Measurements from ENCODE around the gene SLC16A13.
"Not testable (repeated sequence)": the region's sequence is repeated elsewhere in the genome, so short reads cannot be mapped to it uniquely, and the experiment has no call there.

The SLC16A13 gene

DNA sequence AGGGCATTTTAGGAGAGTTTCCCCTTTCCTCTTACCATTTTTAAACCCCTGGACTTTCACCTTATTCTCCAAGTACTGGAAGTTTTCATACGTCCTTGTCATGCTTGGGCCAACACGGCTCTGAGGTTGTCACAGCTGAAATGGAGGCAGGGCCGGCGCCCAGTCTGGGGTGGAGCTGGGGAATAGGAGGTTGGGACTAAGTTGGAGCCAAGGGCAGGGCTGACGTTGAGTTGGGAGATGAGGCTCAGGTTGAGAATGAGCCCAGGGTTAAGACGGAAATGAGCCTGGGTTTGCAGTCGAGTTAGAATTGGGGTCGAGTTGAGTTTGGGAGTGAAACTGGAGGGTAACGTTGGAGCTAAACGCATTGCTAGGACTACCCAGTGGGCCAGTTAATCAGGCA, 42.9 kb downstream of the SLC16A13 start:
- no peak for DNase-seq
- TF ChIP-seq POLR2A (IDR thresholded peaks at IDR 0.05; ENCODE audit: low read length) (no peak), GATA1 (IDR thresholded peaks at IDR 0.05; ENCODE audit: low read depth, low read length) (no peak)

DNA sequence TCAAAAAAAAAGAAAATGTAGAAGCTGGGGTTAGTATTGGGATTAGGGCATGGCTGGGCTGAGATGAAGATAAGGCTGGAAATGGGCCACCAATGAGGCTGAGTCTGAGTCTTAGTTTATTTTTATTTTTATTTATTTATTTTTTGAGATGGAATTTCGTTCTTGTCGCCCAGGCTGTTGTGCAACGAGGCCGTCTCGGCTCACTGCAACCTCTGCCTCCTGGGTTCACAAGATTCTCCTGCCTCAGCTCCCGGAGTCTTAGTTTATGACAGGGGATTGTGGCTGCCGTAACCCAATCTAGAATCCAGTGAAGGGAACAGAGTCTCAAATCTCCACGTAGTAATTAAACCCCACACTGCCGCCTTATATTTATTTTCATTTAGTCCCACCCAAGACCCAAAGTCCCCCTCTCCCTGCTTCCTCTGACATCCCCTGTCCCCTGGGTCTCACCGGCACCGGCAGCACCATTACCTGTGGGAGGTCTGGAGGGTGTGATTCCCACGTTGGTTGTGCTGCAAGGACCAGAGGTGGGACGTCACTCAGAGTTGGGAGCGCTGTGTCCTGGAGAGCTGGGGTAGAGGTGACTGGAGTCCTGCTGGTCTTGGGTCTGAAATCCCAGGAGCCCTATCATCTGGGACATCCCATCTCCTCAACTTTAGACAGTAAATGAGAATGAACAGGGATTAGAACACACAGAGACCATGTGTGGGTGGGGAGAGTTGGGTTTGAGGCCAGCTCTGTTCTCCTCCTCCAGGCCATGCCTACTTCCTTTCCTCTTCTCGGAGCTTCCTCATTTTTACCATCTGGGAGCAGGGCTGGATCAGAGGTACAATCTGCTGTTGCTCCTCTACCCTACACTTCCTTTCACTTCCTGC, 44.0 kb downstream of the SLC16A13 start, which contains the start of gene CLEC10A:
CLEC10A (minus strand) TSS at position 671 of the 875 bp plus-strand sequence. CDS start 1,439 bp downstream, outside the sequence.
- no peak for DNase-seq
- TF ChIP-seq POLR2A (IDR thresholded peaks at IDR 0.05; ENCODE audit: low read length) (no peak), GATA1 (IDR thresholded peaks at IDR 0.05; ENCODE audit: low read depth, low read length) (no peak)

DNA sequence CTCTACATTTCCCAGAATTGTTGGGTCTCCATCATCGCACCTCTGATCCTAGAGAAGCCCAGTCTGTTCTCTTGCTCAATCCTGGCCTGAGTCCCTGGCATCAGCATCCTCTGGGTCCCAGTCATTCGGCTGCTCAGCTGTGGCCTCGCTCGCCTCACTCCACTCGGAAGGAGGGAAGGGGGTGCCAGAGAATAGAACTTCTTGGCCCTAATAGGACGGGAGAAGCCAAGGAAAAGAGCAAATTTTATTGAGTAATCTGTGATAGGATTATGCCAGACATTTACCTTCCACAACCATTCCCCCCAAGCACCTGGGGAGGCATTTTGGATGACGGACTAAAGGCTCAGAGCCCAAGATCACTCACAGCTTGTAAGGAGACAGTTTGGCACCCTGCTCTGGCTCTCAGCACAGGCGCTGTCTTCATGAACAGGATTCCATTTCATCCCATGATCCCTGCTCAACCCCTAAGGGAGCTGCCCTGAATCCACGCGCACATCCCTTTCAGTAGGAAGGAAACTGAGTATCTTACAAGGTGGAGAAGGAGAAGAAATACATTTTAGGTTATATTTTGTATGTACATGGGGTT, 44.7 kb downstream of the SLC16A13 start:
- DNase-seq, result no peak
- no peak for TF ChIP-seq GATA1 (IDR thresholded peaks at IDR 0.05; ENCODE audit: low read depth, low read length)
- TF ChIP-seq POLR2A (IDR thresholded peaks at IDR 0.05; ENCODE audit: low read length), result no peak

DNA sequence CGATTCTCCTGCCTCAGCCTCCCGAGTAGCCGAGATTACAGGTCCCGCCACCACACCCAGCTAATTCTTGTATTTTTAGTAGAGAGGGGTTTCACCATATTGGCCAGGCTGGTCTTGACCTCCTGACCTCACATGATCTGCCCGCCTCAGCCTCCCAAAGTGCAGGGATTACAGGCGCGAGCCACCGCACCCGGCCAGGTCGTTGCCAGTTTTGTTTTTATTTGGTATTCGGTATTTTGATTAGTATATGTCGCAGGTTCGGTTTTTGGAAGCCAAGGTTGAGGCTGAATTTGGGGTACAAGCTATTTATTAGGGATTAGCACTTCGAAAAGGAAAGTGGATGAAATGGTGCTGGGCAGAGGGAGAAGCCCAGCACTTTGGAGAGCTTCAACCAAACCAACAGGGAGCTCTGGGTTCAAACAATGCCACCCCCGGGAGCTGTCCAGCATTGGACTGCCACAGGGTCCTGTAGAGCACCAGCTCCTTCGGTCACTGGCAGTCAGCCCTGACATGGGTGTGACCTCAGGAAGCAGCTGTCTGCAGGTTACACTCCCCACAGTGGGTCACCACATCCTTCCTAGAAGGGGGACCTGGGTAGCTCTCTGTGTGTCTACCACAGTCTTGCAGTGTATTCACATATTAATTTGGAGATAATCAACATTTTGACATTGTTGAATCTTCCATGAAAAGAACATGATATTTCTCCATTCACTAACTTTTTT, 45.7 kb downstream of the SLC16A13 start:
- no peak for DNase-seq
- TF ChIP-seq GATA1 (IDR thresholded peaks at IDR 0.05; ENCODE audit: low read depth, low read length) (no peak), POLR2A (IDR thresholded peaks at IDR 0.05; ENCODE audit: low read length) (no peak)

DNA sequence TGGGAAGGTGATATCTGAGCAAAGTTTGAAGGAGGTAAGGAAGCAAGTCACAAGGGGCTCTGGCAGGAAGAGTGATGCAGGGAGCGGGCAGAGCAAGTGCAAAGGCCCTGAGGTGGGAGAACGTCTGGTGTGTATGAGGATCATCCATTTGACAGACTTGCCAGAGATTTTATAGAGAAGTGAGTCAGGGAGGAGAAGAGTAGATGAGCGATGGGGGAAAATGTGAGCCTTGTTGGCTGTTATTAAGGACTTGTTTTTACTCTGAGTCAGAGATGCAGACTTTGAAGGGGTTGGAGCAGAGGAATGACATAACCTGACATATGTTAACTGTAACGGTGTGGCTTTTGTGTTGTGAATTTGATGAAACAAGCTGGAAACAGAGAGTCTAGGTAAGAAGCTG, 47.8 kb downstream of the SLC16A13 start:
- DNase-seq, result no peak
- TF ChIP-seq POLR2A (IDR thresholded peaks at IDR 0.05; ENCODE audit: low read length) (no peak), GATA1 (IDR thresholded peaks at IDR 0.05; ENCODE audit: low read depth, low read length) (no peak)

DNA sequence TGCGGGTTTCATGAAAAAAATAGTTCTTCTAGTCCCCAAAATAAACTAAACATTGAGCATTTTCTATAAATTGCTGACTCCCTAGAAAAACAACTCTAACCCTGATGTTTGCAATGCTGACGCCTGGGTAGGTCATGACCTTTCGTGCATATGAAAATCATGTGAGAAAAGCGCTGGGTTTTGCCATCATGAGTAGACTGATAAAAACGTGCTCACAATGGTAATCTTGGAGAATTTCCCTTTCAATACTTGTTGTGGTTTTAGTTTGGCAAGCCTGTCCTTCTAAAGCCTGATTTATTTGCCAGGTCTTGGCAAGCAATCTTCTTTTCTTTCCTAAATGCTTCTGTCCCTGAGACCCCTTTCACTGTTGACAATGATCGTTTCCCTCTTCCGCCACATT, 48.3 kb downstream of the SLC16A13 start:
- DNase-seq, result no peak
- TF ChIP-seq POLR2A (IDR thresholded peaks at IDR 0.05; ENCODE audit: low read length) (no peak), GATA1 (IDR thresholded peaks at IDR 0.05; ENCODE audit: low read depth, low read length) (no peak)

DNA sequence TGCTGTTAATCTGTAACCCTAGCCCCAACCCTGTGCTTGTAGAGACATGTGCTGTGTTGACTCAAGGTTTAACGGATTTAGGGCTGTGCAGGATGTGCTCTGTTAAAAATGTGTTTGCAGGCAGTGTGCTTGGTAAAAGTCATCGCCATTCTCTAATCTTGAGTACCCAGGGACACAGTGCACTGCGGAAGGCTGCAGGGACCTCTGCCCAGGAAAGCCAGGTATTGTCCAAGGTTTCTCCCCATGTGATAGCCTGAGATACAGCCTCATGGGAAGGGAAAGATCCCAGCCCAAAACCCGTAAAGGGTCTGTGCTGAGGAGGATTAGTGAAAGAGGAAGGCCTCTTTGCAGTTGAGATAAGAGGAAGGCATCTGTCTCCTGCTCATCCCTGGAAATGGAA, 52.6 kb downstream of the SLC16A13 start:
- not testable (repeated sequence) for DNase-seq

DNA sequence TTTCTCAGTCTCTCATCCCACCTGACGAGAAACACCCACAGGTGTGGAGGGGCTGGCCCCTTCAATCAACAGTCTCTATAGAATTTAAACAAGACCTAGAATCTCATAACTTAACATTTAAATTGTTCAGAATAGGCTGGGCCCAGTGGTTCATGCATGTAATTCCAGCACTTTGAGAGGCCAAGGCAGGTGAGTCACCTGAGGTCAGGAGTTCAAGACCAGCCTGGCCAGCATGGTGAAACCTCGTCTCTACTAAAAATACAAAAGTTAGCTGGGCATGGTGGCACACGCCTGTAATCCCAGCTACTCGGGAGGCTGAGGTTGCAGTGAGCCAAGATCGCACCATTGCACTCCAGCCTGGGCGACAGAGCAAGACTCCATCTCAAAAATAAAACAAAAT, 53.8 kb downstream of the SLC16A13 start:
- not testable (repeated sequence) for DNase-seq
